NCI-H1092 (cell line): ENCODE results near the gene HCLS1.
"Not testable (repeated sequence)": the region's sequence is repeated elsewhere in the genome, so short reads cannot be mapped to it uniquely, and the experiment has no call there.

ENCODE experiments used
- DNase-seq: peaks from one replicate; lab custom pipeline; 2025; lab: John Stamatoyannopoulos, UW

Gene HCLS1, protein sequence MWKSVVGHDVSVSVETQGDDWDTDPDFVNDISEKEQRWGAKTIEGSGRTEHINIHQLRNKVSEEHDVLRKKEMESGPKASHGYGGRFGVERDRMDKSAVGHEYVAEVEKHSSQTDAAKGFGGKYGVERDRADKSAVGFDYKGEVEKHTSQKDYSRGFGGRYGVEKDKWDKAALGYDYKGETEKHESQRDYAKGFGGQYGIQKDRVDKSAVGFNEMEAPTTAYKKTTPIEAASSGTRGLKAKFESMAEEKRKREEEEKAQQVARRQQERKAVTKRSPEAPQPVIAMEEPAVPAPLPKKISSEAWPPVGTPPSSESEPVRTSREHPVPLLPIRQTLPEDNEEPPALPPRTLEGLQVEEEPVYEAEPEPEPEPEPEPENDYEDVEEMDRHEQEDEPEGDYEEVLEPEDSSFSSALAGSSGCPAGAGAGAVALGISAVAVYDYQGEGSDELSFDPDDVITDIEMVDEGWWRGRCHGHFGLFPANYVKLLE

DNA sequence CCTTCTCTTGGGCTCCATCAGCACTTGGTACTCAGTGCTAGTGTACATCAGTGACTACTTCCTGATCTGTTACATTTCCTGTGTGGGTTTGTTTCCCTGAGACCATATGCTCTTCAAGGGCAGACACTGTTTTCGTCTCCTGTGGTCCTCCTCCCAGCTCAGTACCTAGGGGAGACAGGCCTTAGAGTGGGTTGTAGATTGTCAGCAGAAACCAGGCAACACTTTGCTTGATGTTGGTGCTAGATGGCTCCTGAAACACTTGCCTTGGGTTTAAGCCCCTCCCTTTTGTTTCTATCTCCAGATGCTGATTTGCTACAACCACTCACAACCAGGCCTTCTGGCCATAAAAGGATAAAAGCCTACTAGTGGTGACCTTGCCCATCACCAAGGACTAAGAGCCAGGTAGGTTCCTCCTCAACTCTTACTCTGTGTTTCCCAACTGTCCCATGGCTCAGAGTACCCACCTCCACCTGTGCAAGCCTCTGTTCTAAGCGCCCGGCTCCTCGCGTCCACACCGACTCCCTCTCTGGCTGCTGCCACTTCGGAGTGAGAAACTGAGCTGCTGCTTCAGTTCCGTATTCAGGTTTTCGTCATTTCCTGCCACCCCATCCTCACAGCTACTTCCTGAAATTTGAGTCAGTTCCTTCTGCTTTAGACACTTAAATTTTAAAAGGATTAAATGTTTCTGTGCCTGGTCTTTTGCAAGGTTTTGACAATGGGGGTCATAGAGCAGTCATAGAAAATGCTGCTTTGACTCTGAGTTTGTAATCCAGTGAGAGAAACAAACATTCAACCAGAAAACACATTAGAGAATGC, at the start of gene HCLS1:
TSS of gene HCLS1 (minus strand) at position 548 of the 816 bp plus-strand sequence. CDS start 2,556 bp downstream, outside the sequence.
- DNase-seq = no peak

DNA sequence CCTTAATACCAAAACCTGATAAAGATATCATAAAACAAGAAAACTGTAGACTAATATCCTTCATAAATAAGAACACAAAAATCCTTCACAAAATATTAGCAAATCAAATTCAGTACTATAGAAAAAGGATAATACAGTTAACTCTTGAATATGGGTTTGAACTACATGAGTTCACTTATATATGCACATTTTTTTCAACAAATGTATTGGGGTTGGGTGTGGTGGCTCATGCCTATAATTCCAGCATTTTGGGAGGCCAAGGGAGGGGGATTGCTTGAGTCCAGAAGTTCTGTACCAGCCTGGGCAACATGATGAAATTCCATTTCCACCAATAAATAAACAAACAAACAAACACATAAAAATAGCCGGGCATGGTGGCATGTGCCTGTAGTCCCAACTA, 49.6 kb upstream of the HCLS1 start:
- DNase-seq = no peak

DNA sequence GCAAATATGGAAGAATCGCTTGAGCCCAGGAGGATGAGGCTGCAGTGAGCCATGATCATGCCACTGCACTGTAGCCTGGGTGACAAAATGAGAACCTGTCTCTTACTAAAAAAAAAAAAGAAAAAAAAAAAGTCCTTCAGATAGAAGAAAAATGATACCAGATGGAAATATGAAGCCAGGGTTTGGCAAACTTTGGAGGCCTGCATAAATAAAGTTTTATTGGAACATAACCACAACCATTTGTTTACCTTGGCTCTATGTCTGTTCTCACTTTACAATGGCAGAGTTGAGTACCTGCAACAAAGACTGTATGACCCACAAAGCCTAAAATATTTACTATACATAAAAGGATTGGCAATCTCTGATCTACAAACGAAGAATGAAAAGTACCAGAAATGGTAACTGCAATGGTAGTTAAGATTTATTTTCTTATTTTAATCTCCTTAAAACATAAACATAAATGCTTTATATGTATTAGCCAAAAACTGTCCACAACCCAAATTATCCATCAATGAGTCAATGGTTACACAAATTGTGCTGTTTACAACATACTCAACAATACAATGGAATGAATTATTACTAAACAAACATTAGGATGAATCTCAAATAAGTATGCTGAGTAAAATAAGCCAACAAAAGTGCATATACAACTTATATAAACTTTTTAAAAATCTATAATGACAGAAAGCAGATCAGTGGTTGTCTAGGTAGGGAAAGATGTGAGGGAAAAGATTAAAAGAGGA, 47.0 kb upstream of the HCLS1 start:
- DNase-seq = no peak

DNA sequence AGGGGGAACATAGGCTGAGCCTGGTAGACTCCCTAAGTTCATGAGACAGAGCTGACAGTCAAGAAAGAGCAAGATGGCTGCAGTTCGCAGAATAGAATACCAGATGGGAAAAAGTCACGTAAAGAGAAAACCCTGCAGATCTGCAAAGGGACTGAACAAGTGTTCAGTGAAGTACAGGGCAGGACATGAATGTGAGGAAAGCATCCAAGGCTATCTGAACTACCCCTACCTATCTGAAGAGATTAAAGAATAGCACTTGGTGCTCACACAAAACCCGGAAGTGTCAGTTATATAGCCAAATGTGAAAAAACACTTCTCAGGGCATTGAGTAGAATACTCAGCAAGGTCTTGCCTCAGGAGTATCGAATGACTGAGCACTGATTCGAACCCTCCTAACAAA, 44.8 kb upstream of the HCLS1 start:
- DNase-seq = no peak

DNA sequence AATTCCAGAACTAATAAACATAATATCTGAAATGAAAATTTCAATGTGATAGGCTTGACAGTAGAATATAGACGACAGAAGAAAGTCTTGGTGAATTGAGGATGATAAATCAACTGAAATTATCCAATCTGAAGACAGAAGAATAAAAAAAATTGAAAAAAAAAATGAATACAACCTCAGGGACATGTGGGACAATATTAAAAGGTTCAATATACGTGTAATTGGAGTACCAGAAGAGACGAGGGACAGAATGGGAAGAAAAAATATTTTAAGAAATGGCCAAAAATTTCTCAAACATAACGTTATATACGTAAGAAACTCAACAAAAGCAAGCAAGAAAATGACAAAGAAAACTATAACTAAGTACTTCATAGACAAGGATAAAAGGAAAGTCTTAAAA, 43.3 kb upstream of the HCLS1 start:
- no peak for DNase-seq

DNA sequence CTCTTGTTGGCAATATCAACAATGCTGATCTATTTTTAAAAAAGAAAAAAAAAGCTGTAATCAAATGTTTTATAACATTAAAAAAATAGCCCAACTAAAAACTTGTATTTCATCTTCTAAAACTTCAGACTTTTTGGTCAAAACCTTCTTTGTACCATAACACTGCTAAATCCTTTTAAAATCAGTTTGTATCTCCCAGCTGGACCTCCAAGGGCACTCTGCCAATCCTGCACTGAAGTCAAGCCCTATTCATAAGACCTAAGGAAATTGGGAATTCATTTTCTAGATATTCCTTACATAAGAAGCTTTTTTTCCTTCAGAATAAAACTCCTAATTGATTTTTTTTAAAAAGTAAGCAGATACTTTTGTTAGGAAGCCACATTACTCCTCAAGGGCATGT, 38.2 kb upstream of the HCLS1 start:
- no peak for DNase-seq

DNA sequence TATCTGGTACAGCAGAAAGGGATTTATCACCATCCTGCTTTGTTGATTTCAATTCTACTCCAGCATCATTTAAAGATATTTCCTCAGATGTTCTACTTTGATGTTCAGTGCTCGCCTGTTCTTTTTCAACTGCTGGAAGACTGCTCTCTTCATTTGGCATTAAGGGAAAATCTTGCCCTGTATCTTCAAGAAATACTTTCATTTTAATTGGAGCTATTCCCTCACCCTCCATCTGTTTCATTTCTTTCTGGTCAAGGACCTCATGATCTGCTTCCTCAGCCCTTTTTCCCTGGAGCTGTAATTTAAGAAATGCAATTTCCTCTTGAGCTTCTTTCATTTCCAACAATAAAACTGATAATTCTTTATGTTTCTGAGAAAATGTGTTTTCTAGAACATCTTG, 37.8 kb upstream of the HCLS1 start:
- no peak for DNase-seq

DNA sequence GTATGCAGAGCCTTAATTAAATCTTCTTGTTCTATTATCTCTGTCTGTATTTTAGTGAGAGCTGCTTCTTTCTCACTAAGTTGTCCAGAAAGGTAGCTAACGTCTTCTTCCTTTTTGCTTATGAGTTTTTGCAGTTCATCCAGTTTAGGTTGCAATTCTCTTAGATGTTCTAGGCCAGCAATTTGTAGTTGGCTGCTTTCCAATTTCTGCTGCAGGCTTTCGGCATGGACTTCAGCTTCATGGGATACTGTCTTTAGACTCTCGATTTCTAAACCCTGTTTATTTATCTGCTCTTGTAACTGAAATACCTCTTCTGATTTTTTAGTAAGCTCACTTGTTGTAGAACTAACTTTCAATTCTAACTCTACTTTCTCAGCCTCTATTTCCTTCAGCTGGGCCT, 35.5 kb upstream of the HCLS1 start:
- no peak for DNase-seq

DNA sequence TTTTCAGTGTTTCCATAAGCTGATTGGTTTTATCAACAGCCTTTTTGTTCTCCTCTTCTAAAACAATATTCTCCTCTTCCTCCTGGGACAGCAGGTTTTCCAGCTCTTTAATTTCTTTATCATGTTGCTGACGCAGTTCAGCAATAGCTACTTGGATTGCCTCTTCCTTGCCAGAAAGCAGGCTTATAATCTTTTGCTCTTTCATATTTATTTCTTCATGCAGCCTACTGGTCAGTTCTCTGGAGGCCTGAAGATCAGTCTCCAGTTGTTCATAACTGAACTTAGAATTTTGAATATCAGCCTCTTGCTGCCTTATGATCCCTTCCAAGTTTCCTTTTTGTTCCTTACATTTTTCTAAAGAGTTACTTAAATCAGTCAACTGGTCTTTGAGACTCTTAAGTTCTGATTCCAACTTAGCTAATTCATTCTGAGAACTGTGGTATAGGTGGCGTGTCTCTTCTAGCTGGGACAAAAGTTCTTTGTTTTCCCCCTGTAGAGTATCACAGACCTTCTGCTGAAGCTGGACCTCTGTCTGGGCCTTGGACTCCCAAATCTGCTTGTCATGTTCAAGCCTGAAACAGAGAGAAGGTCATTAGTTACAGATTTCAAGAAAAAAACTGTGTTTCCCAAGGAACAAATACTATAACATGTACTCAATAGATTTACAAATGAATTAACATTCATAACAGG, 31.5 kb upstream of the HCLS1 start:
- no peak for DNase-seq

DNA sequence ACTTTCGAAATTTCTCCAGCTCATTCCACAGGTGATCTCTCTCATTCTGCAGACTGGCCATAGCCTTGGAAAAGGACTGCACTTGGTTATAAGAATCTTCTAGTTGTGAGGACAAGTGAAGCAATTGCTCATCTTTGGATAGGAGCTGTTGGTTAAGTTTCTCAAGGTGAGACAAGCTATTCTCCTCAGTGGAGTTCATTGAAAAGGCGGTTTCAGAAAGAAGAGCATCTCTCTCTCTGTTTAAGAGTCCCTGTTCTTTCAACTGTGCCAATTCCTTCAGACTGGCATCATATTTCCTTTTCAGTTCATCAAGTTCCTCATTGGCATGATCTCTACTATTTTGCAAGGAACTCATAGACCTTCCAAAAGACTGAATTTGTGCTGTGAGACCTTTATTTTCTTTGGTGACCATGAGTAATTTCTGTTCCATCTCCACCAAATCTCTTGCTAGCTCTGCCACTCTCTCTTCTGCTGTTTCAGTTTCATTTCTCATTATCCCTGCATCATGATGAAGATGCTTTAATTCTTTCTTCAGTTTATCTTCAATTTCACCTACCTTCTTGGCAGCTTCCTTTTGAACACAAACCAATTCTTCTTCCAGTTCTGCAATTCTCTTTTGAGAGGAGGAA, 30.2 kb upstream of the HCLS1 start:
- no peak for DNase-seq

DNA sequence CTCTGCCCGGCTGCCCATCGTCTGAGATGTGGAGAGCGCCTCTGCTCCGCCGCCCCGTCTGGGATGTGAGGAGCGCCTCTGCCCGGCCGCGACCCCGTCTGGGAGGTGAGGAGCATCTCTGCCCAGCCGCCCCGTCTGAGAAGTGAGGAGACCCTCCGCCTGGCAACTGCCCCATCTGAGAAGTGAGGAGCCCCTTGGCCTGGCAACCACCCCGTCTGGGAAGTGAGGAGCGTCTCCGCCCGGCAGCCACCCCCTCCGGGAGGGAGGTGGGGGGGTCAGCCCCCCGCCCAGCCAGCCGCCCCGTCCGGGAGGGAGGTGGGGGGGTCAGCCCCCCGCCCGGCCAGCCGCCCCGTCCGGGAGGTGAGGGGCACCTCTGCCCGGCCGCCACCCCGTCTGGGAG, 28.0 kb upstream of the HCLS1 start:
- DNase-seq = not testable (repeated sequence)

DNA sequence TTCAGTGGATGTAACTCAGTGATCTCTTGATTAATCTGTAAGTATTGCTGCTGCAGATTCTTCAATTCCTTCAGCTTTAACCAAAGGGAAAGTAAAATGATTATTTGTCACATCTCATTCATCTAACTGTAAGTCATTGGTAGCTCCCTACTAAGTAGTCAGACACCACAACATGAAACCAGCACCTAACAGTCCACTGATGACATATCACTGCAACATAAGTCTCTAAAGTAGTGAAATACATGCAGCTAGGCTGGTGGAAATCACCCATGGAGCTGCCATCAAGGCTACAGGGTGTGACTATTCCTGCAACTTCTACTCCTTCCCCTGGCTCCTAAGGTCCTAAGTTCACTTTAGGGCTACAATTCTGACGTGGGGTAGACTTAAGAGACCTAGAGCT, 21.1 kb upstream of the HCLS1 start:
- no peak for DNase-seq

DNA sequence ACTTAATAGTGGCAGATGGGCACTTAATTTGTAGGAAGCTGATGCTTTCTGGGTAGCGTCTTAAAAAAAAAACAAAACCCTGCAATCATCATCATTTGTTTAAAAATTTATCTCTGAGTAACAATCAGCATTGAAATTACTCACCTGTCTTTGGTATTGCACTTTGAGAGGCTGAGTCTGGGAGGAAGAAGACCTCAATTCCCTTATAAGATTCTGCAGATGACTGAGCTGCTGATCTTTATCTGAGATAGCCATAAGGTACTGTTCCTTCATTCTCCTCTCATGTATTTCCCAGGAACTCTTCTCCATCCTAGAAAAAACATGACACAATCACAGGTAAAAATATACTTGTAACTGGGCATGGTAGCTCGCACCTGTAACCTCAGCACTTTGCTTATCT, 16.4 kb upstream of the HCLS1 start:
- no peak for DNase-seq

DNA sequence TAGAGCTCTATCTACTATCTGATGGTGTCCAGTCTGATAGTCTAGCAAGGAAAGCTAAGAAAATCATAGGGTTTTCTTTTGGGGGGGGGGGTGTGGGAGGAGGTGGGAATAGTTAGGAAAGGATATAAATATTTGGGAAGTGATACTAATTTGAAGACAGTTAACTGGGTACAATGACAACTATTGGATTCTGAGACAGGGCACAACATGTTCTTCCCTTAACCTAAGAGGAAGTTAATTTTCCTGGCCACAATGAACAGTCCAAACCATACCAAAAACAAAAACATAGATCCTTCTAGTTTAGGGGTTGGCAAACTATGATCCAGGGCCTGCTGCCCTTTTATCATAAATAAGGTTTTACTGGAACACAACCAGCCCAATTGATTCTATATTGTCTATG, 10.0 kb upstream of the HCLS1 start:
- DNase-seq = no peak

DNA sequence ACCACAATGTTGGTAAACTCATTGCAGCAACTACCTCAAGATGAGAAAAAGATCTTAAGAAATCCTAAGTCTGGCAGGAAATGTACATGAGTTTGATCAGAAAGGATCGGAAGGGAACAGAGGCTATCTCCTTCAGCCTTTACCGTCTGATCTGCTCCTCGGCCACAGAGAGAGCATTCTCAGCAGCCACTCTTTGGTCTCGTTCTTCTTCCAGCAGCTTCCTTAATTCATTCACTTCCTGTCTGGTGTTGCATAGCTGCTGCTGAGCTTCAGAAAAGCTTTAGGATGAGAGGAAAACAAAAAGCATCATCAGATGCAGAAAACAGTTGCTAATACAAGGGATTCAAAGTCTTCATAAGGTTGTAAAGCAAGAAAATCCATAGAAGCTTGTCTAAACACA, 6.6 kb upstream of the HCLS1 start:
- DNase-seq = no peak

DNA sequence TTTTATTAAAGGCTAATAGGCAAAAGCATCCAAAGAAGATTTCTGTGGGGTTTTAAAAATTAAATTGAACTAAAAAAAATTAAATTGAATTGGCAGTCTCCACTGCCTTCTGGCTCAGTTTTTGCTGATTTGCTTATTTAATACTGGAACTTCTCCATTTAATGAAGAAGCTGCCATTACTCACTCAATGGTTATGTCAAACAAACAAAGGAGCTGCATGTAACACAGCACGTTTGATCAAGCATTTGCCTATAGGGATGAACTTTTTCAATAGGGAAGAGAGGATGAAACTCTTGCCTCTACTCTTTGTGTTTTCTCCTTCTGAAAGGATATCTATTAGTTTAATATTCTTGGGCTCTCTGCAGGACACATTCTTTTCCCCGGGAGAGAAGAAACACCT, 4.8 kb upstream of the HCLS1 start:
- no peak for DNase-seq

DNA sequence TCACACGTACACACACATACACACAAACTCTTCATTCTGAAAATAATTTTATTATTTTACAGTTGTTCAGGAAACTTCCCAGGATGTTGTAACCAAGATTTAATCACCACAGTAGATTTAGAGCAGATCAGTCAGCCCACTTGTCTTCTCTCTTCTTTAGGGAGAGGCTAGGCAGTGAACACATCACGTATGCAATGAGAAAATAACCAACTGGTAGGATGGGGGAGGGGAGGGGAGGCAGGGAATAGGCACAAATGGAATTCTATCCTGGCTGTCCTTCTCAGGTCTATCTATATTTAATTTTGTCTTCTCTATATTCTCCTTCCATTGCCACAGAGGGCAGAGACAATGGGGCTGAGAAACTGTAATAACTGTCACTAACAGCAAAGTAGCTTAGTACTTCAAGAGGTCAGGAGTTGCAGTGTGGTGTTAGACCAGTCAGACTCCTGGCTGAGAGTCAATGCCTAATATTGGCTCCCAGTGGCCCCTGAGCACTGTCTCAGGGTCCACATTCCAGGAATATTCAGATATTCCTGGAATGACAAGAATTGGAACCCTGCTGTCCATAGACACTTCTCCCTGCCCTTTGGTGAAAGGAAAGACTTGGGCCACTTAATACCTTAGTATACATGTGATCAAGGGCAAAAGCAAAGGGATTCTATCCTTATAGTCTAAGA, 2.6 kb upstream of the HCLS1 start:
- no peak for DNase-seq

DNA sequence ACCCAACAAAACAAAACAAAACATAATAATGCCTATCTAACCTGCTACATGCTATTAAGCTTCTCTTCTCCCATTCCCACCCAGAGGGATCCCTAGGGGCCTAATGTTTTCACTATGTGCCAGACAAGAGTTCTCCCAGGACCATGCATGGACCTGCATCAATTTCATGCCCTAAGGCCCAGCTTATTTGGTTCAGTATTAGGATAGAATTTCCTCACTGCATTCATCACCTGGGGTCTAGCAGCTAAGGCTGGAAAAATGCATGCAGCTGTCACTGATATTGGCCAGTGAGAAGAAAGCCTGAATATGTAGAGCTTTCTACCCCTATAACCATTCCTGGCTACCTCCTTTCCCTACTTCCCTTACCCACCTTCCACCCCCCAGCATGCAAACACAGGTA, 2.0 kb upstream of the HCLS1 start:
- DNase-seq = no peak

DNA sequence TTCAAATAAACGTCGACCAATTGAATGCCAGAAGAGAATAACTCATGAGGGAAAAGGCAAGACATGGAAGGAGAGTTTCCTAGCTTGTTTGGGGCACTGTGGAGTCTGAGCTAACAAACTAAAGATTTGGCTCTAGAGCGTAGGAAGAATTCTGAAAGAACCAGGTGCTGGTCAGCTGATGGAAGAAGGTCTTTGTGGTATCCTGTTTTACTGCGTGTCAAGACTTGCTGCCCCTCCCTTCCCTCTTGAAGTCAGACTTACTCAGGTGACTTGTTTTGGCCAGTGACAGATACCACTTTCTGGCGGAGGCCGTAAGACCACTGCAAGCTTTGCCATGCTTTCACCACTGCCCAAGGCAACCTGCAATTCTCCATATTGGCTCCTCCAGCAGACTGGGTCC, 673 bp upstream of the HCLS1 start:
- no peak for DNase-seq

DNA sequence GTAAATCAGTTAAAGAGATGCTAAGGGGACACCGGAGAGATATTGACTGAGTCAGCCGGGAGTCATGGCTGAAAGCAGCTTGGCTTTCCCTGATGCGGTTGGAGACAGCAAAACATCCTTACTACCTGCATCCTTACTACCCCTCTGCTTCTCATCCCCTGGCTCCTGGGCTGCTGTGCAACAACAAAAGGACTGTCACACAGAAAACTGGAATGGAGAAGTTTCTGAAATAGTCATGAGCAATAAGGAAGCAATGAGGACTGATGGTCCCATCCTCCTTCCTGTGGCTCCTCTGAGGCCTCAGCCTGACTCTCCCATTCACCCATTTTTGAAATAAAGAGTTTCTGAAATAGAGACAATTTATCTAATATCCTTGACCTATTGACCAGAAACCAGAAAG, 1.1 kb downstream of the HCLS1 start:
- no peak for DNase-seq
